GM21390 (cell line): Measurements from ENCODE around the gene ZSWIM5.

Experiments used
- ATAC-seq: cut with Tn5 transposase; IDR thresholded peaks from one replicate; pipeline ENCODE4 v1.9.1; 2021; ENCODE audit not compliant: unreplicated experiment

ZSWIM5 gene

DNA sequence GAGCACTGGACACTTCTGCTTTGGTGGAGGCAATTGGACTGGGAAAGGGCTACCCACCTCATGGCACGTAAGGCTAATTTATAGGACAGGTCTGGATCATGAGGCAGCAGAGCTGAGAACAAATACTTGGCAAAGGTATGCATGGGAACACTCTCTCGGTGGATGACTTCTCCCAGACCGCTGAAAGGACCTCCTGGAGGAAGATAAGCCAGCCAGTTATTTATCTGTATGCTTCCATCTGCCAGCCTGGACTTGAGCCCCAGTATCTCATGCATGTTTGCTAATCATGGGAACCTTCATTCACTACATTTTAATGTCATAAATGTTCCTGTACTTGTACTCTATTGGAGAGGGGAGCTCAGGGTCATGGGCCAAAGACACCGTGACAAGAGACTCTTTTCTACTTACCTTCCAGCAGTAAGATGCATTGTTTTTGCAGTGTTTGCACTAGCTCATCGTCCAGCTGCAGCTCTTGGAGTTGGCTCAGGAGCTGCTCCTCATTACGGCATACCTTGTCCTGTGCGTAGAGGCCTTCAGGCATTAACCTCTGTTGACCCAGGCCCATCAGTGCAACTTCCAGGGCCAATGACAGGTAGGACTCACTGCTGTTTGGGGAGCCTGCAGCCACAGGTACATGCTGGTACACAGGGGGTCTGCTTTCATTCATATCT lies 170.6 kb downstream of the ZSWIM5 start:
- ATAC-seq: no peak

DNA sequence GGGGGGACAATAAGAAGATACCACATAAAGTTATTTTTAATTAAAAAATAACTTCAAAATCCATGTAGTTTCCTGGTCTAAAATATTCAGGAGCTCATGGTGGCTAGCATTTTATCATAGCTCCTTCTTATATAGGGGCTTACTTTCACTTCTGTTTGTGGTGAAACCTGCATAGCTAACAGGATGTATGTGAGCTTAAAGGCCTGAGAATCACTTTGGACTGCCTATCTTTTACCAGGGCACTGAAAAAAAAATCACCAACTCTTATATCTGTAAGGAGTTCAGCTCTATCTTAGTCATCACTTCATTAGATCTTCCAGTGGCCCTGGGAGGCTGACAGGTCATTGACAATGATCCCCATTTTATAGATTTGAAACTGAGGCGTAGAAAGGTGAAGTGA lies 173.0 kb downstream of the ZSWIM5 start:
- no peak for ATAC-seq

DNA sequence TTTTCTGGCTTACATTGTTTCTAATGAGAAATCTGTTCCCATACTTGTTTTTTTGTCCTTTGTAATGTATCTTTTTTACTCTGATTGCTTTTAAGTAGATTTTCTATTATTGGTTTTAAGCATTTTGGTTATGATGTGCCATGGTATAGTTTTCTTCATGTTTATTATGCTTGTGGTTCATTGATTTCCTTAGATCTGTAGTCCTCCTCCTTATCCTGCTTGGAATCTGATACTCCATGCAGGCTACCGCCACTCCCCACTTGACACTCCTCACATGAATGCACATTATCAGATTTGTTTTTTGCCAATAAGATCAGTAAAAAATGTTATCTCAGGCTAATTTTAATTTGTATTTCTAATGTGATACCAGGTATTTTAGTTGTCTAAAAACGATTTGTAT lies 173.6 kb downstream of the ZSWIM5 start:
- no peak for ATAC-seq

DNA sequence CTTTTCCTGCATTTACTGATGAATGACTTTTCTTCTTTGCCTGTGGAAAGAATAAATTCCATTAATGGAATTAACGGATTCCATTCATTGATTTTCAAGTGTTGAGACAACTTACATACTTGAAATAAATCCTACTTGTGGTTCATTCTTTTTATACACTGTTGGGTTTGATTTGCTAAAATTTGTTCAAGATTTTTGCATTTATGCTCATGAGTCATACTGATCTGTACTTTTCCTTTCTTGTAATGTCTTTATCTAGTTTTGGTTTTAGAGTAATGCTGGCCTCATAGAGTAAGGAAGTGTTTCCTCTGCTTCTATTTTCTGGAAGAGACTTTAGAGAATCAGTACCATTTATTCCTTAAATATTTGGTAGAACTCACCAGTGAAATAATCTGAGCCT lies 180.0 kb downstream of the ZSWIM5 start:
- ATAC-seq: no peak

DNA sequence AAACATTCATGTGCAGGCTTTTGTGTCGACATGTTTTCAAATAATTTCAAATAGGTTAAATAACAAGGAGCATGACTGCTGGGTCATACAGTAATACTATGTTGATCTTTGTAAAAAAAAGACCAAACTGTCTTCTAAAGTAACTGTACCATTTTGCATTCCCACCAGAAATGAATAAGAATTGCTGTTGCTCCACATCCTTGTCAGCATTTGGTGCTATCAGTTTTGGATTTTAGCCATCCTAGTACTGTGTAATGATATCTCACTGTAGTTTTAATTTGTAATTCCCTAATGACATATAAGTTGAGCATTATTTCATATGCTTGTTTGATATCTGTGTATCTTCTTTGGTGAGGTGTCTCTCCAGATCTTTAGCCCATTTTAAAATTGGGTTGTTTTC lies 182.7 kb downstream of the ZSWIM5 start:
- ATAC-seq: no peak

DNA sequence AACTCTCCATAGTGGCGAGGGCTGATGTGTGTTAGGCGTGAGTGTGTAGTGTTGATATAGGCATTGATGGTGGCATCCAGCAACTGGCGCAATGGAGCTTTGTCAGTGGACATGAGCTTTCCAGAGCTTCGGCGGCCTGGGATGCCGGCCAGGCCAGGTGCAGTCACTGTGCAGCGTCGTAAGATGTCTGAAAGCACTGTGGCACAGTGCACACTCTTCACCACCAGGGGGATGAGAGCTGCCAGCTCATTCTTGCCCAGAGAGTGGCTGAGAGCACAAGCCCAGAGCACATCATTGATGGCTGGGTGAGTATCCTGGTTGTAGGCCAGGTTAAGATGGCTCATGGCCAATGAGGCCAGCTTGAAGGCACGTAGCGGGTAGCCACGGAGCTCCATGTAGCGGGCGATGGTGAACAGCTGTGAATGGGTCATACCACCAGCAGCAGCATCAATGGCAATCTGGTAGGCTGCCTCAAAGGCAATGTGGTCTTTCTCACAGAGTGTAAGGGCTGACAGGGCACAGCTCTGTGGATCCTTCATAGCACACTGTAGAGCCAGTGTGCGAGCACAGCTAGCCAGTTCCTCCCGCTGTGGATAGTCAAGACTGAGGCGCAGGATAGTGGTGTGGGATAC lies 187.7 kb downstream of the ZSWIM5 start:
- peak; percentile 76 for ATAC-seq

DNA sequence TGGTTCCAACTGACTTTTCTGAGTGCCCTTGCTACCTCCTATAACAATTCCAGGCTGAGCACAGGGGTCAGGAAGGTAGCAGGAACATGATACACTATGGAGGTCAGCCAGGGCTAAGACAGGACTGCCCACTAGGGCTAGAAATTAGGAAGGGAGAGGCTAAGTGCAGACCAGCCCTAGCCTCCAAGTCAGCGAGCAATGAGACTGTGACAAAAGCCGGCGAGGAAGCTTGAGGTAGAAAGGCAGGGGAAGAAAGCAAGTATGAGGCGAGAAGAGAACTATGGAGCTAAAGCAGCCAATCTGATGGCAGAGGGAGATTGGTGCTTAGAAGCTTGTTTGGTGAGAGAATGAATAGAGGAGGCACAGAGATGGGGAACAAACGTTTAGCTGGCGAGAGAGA lies 189.6 kb downstream of the ZSWIM5 start:
- ATAC-seq: no peak

DNA sequence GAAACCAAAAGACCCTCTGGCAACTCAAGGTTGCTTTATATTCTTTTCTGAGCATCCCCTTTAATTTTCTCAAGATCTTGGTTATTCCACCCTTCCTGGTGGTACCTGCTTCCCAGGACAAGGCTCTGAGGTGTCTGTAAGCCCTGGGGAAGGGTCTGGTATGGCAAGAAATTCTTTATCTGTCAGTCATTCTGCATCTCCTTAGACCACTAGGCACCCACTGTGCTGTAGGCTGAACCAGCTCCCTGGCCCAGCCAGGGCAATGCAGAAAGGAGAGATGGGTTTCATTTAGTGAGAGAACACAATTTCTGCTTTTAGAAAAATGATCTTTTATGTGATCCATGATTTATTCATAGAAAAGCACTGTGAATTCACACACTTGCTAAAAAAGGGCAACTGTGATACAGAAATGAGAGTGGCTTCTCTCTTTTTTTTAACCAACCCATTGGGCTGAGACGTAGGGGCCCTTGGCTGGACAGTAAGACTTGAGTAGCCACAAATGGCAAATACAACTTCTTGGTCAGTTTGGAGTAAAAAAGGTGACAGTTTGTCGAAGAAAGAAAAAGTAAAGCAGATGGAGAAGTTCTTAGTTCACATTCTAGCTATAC lies 190.2 kb downstream of the ZSWIM5 start:
- ATAC-seq: no peak

DNA sequence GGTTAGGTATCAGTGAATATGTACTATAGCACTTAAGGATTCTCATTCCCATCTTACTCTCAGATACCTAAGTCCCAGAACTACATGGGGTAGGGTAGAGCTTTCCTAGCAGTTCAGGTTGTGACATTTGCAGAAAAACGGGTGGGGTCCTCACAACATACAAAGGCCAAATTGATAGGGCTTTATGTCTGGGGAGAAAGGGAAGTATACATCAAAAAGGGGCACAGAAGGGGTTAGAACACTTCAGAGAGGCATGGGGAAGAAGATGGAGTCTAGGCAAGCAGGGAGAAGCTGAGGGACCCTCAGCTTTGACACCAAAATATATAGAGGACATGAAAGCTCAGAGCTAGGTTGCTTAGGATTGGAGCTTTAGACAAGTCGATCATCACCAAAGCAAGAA lies 190.7 kb downstream of the ZSWIM5 start:
- no peak for ATAC-seq

DNA sequence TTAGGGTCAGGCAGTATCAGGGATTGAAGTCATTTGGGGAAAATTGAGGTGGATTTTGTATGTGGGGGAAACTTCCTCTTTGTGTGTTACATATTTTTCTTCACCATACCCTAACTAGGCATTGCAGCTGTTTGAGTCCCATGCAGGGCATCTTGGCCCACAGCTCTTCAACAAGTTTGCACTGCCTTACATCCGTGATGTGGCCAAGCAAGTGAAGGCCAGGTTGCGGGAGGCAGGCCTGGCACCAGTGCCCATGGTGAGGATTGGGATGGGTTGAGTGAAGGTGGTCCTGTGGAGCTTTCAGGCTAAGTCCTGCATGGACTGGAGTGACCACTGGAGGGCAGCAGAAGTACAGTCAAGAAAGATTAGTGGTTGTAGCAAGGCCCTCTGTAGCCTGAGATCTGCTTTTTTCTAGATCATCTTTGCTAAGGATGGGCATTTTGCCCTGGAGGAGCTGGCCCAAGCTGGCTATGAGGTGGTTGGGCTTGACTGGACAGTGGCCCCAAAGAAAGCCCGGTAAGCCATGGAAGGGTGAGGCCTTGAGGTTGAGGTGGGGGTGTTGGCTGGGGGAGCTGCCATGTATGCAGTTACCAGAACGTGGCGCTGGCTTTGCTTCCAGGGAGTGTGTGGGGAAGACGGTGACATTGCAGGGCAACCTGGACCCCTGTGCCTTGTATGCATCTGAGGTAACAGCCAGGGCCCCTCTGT lies 191.9 kb downstream of the ZSWIM5 start:
- ATAC-seq: no peak

DNA sequence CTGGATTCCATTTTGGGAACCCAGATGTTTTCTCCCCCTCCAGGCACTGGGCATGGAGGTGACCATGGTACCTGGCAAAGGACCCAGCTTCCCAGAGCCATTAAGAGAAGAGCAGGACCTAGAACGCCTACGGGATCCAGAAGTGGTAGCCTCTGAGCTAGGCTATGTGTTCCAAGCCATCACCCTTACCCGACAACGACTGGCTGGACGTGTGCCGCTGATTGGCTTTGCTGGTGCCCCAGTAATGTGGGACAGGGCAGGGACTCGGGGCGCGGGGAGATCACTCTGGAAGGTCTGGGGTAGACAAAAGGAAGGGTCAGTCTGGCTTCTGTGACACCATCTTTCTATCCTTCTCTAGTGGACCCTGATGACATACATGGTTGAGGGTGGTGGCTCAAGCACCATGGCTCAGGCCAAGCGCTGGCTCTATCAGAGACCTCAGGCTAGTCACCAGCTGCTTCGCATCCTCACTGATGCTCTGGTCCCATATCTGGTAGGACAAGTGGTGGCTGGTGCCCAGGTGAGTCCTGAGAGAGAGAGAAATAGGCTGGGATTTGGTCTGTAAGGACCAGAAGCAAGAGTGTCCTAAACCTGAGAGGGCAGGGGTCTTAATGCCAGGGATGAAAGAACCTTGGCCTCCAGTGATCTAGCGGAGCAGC lies 192.7 kb downstream of the ZSWIM5 start:
- ATAC-seq: no peak

DNA sequence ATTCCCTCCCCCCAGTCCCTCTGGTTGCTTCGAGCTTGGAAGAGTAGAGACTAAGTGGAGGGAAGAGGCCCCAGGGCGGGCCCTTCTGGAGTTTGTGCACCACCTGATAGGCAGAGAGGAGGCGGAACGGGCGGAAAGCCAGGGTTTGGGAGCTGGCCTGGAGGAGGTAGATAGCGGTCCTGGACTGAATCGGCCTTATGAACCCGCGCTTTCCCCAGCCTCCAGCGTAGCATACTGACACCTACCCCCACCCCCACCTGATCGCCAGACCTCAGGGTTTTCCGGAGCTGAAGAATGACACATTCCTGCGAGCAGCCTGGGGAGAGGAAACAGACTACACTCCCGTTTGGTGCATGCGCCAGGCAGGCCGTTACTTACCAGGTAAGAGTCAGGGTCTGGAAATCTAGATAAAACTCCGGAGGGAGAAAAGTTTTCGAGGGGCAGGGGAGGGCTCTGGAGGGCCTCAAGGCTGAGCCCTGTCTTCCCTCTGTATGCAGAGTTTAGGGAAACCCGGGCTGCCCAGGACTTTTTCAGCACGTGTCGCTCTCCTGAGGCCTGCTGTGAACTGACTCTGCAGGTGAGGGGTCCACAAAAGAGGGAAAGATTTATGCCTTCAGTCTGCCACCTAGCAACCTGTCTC lies 193.6 kb downstream of the ZSWIM5 start:
- no peak for ATAC-seq

DNA sequence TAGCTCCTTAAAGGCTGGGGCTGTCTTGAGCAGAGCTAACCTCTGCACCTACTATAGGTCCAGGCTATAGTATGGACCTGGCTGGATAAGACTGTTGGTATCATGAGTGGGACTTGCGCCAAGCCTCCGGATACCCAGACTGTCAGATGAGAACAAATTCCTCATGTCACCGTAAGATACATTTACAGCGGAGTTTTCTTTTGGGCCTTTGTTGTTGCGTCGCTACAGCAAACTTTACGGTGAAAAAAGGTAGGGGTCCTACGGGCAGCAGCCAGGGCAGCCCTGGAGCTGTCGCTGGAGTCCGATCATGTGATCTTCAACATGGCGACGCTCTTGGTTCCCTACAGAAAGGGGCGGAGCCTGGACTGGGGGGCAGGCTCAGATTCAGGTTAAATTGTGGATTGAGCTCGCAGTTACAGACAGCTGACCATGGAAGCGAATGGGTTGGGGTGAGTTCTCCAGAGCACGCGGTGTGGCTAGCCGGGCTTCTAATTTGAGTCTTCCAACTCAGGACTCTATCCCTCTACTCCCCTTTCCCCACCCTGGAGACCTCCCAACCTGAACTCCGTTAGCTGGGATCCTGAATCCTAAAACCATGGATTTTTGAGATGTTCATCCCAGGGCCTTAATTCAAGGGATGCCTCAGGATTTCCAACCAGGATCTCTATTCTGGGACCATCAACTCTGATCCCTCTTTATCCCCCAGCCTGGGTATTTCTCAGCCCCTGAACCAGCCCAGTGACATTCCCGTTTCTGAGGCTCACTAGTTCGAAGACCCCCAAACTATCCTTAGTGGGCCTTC lies 194.4 kb downstream of the ZSWIM5 start, which contains the start of gene UROD:
TSS of gene UROD (plus strand) at position 418 of the 802 bp plus-strand sequence. CDS start at position 430, 12 bp downstream.
- peak; percentile 67 for ATAC-seq

DNA sequence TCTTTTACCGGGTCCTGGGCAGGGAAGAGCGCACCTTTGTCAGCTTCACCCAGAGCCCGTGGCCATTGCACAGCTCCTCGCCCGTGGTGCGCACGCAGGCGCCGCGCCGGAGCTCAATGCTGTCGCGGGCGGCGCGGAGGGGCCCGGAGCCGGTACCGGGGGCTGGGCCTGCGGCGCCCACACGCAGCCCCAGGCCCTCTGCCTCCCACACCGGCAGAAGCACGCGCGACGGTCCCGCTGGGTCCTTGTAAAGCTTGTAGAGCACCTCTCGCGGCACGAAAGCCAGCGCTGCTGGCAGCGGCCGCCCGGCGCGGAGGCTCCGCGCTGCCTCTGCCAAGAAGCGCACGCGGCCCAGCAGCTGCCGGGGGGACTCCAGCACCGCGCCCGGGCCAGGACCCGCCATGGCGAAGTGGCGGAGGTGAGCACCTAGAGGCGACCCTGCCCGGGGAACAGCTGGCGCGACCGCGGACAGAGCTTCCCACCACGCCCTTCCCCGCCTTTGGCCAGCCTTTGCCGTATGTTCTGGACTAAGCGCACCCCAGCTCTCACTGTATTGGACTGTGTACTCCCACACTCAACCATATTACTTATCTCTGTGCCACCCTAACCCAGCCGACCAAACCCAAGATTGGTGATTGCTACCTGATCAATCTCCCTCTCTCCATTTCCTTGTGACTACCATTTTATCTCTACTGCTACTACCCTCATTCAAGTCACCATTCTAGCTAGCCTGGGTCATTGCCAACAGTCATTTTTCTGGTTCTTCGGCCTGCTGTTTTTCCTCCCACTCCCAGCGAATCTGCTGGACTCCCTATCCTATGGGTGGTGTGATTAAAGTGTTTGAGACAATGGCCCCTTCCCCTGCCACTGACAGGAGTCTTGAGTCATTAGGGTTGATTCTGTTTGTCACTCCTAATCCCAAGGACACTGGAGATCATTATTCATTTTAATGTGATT lies 195.3 kb downstream of the ZSWIM5 start, which contains the start of gene HECTD3:
TSS of gene HECTD3 (minus strand) at position 470 of the 957 bp plus-strand sequence. CDS start at position 403, 67 bp downstream.
- ATAC-seq: peak; percentile 58

DNA sequence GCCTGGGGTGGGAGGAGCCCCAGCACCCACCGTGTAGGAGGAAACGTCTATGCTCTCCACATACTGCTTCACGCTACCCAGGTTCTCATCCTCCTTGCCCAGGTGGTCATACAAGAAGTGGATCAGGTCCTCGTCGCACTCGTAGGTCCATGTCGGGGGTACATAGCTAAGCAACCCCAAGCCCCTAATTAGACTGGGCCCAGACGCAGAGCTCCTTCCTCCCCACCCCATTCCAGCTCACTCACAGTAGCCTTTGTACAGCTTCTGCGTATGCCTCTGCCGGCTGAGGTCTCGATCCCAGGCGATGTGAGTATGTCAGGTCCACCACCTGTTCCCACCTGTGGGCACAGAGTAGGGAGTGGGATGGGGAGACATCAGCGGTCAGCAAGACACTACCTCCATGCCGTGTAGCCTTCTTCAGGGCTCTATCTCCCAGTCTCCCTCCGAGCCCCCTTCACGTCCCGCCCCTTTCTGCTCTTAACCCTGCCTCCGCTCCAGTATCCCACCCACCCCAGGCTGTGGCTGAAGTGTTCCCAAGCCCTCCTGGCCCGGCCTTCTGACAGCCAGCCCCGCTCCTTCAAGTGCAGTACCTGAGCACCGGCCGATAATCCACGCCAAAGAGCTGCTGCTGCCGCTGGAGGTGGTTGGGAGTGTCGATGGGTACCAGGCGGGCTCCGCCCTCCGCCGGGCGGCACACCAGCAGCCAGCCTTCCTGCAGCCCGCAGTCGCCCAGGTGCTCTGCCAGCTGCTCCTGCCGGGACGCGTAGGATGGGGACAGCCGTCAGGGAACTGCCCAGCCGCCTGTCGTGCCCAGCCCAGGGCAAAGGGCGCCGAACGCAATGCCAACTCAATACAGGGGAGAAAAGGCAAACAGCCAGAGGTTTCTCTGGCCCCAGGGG lies 196.2 kb downstream of the ZSWIM5 start:
- no peak for ATAC-seq

DNA sequence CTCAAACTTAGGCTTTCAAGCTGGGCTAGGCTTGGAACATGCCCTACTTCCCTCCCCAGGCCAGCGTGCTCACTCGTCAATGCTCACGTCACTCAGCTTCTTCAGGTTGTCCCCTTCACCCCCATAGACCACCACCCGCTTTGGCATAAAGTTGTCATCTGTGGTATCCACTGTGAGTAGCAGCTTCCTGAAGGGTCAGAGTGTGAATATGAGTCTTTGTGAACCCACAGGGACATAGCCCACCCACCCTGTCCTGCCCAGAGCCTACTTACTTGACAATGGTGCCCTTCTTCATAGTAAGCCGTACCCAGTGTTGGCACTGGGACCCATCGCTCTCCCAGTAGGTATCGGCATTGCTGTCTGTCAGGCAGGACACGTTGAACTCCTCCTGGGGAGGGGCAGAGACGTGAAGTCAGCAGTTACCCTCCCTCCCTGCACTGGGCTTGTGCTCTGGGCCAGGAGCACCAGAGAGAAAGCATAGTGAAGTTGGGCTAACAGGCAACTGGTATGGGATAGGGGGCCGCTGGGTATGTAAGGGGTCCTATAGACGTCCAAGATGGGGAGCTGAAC lies 197.0 kb downstream of the ZSWIM5 start:
- no peak for ATAC-seq

DNA sequence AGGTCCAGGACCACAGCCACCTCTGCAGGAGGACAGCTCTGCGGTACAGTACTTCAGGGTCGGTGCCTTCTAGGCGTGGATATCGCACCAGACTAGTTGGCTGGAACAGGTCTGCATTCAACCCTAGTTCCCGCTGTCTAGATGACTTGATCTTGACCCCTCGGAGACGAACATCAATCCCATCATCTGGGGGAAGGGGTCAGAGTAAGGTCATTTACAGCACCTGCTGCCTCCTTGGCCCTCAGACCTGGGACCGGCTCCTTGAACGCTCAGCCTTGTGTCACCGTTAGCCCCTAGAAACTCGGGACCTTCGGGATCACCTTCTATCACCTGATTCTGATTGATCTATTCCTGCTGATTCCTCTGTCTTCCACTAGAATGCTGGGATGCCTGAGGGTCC lies 197.9 kb downstream of the ZSWIM5 start:
- ATAC-seq: no peak
